ENCODE results near the gene DNAJC11.
"Not testable (repeated sequence)": the region's sequence is repeated elsewhere in the genome, so short reads cannot be mapped to it uniquely, and the experiment has no call there.

DNAJC11 gene

DNA sequence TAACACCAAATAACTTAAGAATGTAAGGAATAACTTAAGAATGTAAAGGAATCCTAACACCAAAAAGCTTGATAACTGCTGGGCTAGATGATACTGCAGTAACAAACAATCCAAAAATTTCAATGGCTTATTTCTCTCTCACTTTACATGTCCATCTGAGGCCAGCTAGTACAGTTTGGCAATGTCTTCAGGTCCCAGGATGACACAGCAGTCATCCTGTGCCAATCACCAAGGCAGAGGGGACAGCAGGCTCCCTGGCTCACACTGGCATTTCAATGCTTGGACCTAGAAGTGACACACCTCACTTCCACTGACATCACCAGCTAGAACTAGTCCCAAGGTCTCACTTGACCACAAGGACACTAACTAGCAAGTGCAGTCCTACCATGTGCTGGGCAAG lies 15.3 kb downstream of the DNAJC11 start:
- in situ Hi-C loops (cut with MboI; ENCODE audit: low sequenced_read_pairs), result no loop called here
- H3K4me1 ChIP-seq, result peaks cover 3% of the 10 kb centered on the region
- no peak for DNase-seq (ENCODE audit: low spot score in 2 of 2)
- no peak overlapping the region for H3K4me3 ChIP-seq
- H3K36me3 ChIP-seq (replicated peaks), result no peaks in the 10 kb centered on the region
- H3K27me3 ChIP-seq (ENCODE audit: low read depth), result no peaks in the 10 kb centered on the region
- H3K9me3 ChIP-seq, result no peaks in the 10 kb centered on the region

- Histone ChIP-seq H3K27me3 (ENCODE audit: low read depth) (no peaks in the 10 kb centered on the region), H3K4me1 (peaks cover 2% of the 10 kb centered on the region), H3K9me3 (no peaks in the 10 kb centered on the region), H3K4me3 (no peak overlapping the region), H3K36me3 (replicated peaks) (peaks cover 5% of the 10 kb centered on the region; the same call in 1 of the 2 replicates)
- in situ Hi-C loops (cut with MboI; ENCODE audit: low sequenced_read_pairs), result no loop called here
- no peak for DNase-seq (ENCODE audit: low spot score in 2 of 2)
Measured at GRCh38 chr1:6685381-6685780, 16.2 kb downstream of the DNAJC11 start.

- no peak for DNase-seq (ENCODE audit: low spot score in 2 of 2)
- H3K9me3 ChIP-seq, result no peaks in the 10 kb centered on the region
- no peaks in the 10 kb centered on the region for H3K27me3 ChIP-seq (ENCODE audit: low read depth)
- H3K4me1 ChIP-seq, result no peaks in the 10 kb centered on the region; the same call in none of the 2 replicates
- peaks cover 18% of the 10 kb centered on the region for H3K36me3 ChIP-seq (replicated peaks)
- no peak overlapping the region for H3K4me3 ChIP-seq
- in situ Hi-C loops (cut with MboI; ENCODE audit: low sequenced_read_pairs), result no loop called here
Measured at GRCh38 chr1:6683434-6683833, 18.2 kb downstream of the DNAJC11 start.

DNA sequence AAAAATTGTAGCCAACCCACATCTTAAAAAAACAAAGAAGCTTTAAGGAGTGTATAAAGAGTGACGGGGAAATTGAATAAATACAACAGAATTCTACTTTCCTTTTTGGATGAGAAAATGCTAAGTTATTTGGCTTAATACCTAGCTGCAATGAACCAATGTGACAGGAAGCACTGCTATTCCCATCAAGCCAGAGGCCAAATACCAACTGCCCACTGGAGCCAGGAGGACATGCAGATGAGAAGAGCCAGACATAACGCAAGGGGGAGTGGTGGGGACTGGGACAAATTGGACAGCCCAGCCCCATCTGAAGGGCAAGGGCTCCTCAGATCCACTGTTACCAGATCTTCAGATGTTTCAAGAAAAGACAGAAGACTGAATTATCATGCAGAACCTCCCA lies 25.7 kb downstream of the DNAJC11 start:
- Histone ChIP-seq H3K4me1 (no peaks in the 10 kb centered on the region), H3K27me3 (ENCODE audit: low read depth) (no peaks in the 10 kb centered on the region), H3K36me3 (replicated peaks) (peaks cover 59% of the 10 kb centered on the region), H3K9me3 (no peaks in the 10 kb centered on the region), H3K4me3 (no peak overlapping the region)
- in situ Hi-C loops (cut with MboI; ENCODE audit: low sequenced_read_pairs), result no loop called here
- no peak for DNase-seq (ENCODE audit: low spot score in 2 of 2)

- no peaks in the 10 kb centered on the region for H3K4me1 ChIP-seq
- peaks cover 57% of the 10 kb centered on the region for H3K36me3 ChIP-seq (replicated peaks)
- no peak for DNase-seq (ENCODE audit: low spot score in 2 of 2)
- in situ Hi-C loops (cut with MboI; ENCODE audit: low sequenced_read_pairs), result no loop called here
- no peaks in the 10 kb centered on the region for H3K27me3 ChIP-seq (ENCODE audit: low read depth)
- H3K4me3 ChIP-seq, result no peak overlapping the region
- H3K9me3 ChIP-seq, result no peaks in the 10 kb centered on the region
Measured at GRCh38 chr1:6674771-6675170, 26.8 kb downstream of the DNAJC11 start.

DNA sequence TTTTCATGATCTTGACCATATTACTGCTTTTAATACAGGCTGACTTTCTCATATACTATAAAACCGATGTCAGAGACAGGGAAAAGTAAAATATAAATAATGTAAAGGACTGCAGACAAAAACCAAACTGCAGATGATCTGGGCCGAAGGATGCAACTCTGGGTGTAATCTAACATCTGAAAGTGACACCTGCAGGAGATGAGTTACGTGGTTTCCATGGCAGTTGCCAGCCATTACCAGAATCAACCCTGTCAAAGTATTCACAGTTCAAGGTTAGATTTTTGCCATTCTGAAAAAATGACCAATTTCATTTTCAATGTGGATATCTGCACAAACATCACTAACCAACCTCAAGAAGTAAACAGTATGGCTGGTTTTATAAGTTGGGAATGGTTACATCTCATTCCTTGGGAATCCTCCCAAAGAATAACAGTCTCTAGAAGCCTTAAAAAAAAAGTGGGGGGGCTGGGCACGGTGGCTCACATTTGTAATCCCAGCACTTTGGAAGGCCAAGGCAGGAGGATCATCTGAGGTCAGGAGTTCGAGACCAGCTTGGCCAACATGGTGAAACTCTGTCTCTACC lies 27.7 kb downstream of the DNAJC11 start:
- in situ Hi-C loops (cut with MboI; ENCODE audit: low sequenced_read_pairs), result no loop called here
- H3K4me1 ChIP-seq, result no peaks in the 10 kb centered on the region
- H3K27me3 ChIP-seq (ENCODE audit: low read depth), result no peaks in the 10 kb centered on the region
- DNase-seq (ENCODE audit: low spot score in 2 of 2), result no peak
- H3K9me3 ChIP-seq, result no peaks in the 10 kb centered on the region
- H3K4me3 ChIP-seq, result no peak overlapping the region
- peaks cover 48% of the 10 kb centered on the region for H3K36me3 ChIP-seq (replicated peaks)

DNA sequence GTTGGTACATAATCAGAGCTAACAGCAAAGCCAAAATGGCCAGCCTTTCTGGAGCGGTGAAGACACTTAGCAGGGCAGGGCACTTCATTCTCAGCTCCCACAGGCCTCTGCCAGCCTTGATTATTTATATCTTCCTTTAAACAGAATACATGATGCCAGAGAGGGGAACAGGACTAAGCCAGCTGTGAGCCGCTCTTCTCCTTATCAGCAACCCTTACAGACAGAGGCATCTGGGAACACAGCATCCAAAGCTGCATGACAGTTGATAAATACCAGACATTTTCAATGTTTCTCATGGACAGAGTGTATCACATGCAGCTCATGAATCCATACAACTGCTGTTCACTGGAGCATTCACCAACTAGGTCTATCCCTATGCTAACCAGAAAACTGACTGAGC lies 29.1 kb downstream of the DNAJC11 start:
- Histone ChIP-seq H3K36me3 (replicated peaks) (peaks cover 45% of the 10 kb centered on the region), H3K4me1 (no peaks in the 10 kb centered on the region), H3K27me3 (ENCODE audit: low read depth) (no peaks in the 10 kb centered on the region), H3K9me3 (no peaks in the 10 kb centered on the region), H3K4me3 (no peak overlapping the region)
- in situ Hi-C loops (cut with MboI; ENCODE audit: low sequenced_read_pairs), result no loop called here
- DNase-seq (ENCODE audit: low spot score in 2 of 2), result no peak

GRCh38 chr1:6668503-6668902 lies 33.1 kb downstream of the DNAJC11 start:
- H3K36me3 ChIP-seq (replicated peaks), result peaks cover 46% of the 10 kb centered on the region
- no peaks in the 10 kb centered on the region for H3K4me1 ChIP-seq
- H3K27me3 ChIP-seq (ENCODE audit: low read depth), result no peaks in the 10 kb centered on the region
- no peak for DNase-seq (ENCODE audit: low spot score in 2 of 2)
- H3K4me3 ChIP-seq, result no peak overlapping the region
- in situ Hi-C loops (cut with MboI; ENCODE audit: low sequenced_read_pairs), result no loop called here
- no peaks in the 10 kb centered on the region for H3K9me3 ChIP-seq

GRCh38 chr1:6667139-6667538 lies 34.5 kb downstream of the DNAJC11 start:
- DNase-seq (ENCODE audit: low spot score in 2 of 2), result no peak
- Histone ChIP-seq H3K27me3 (ENCODE audit: low read depth) (no peaks in the 10 kb centered on the region), H3K9me3 (no peaks in the 10 kb centered on the region), H3K4me1 (no peaks in the 10 kb centered on the region), H3K4me3 (no peak overlapping the region), H3K36me3 (replicated peaks) (peaks cover 51% of the 10 kb centered on the region)
- in situ Hi-C loops (cut with MboI; ENCODE audit: low sequenced_read_pairs), result no loop called here

DNA sequence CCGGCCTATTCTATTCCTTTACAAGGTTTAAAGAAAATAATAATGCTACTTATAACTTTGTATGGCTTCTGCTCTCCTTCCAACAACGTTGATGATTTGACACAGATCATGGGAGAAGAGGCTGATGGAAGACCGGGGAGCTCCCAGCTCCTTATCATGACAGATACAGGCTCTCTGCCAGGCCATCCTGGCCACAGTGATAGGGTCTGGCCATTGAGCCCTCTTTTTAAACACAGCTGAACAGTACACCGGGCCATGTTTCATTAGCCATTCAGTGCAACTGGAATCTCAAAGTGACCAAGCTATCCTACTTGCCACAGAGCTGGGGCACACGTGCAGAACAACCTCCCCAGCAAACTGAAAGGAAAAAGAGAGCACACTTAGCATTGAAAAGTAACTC lies 34.9 kb downstream of the DNAJC11 start:
- in situ Hi-C loops (cut with MboI; ENCODE audit: low sequenced_read_pairs), result no loop called here
- Histone ChIP-seq H3K9me3 (no peaks in the 10 kb centered on the region), H3K27me3 (ENCODE audit: low read depth) (no peaks in the 10 kb centered on the region), H3K4me3 (no peak overlapping the region), H3K36me3 (replicated peaks) (peaks cover 47% of the 10 kb centered on the region), H3K4me1 (no peaks in the 10 kb centered on the region)
- DNase-seq (ENCODE audit: low spot score in 2 of 2), result no peak

- H3K4me1 ChIP-seq; H3K27me3 ChIP-seq (ENCODE audit: low read depth); DNase-seq (ENCODE audit: low spot score in 2 of 2); H3K9me3 ChIP-seq; H3K4me3 ChIP-seq; in situ Hi-C loops (cut with MboI; ENCODE audit: low sequenced_read_pairs): not testable (repeated sequence)
- peaks cover 42% of the 10 kb centered on the region for H3K36me3 ChIP-seq (replicated peaks)
Measured at GRCh38 chr1:6662468-6662867, 39.1 kb downstream of the DNAJC11 start.

DNA sequence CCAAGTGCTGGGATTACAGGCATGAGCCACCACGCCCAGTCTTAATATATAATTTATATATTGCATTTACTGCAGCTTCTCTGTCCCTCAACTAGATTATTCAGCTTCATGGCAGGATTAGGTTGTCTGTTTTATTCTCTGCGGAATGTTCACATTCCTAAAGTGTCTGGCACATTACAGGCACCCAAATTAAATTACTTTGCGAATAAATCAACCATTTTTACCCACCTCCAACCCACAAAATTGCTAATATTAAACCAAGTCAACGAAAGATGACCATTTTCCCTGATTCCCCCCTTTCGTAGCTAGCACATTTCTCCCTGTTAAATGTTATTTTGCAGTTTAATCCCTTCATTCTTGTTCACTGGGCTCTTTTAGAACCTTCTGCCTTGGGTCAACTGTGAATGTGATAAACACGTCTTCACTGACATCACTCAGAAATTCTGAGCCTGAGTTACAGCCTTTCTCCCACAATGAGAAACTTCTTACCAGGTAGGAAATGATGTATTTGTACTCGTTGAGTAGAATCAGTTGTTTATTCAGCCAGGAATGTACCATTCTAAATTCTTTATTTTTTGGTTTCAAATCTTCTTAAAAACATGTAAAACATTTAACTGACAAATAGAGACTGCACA lies 41.1 kb downstream of the DNAJC11 start:
- H3K27me3 ChIP-seq (ENCODE audit: low read depth), result no peaks in the 10 kb centered on the region
- no peaks in the 10 kb centered on the region for H3K9me3 ChIP-seq
- no peak for DNase-seq (ENCODE audit: low spot score in 2 of 2)
- no peaks in the 10 kb centered on the region for H3K4me1 ChIP-seq
- H3K4me3 ChIP-seq, result no peak overlapping the region
- peaks cover 28% of the 10 kb centered on the region for H3K36me3 ChIP-seq (replicated peaks)
- in situ Hi-C loops (cut with MboI; ENCODE audit: low sequenced_read_pairs), result no loop called here

GRCh38 chr1:6658359-6659060 lies 43.1 kb downstream of the DNAJC11 start:
- no peaks in the 10 kb centered on the region for H3K9me3 ChIP-seq
- H3K36me3 ChIP-seq (replicated peaks), result peaks cover 24% of the 10 kb centered on the region
- in situ Hi-C loops (cut with MboI; ENCODE audit: low sequenced_read_pairs), result no loop called here

GRCh38 chr1:6657138-6657537 lies 44.5 kb downstream of the DNAJC11 start:
- no peaks in the 10 kb centered on the region for H3K9me3 ChIP-seq
- in situ Hi-C loops (cut with MboI; ENCODE audit: low sequenced_read_pairs), result no loop called here
- DNase-seq (ENCODE audit: low spot score in 2 of 2), result no peak
- H3K36me3 ChIP-seq (replicated peaks), result peaks cover 29% of the 10 kb centered on the region
- H3K27me3 ChIP-seq (ENCODE audit: low read depth), result no peaks in the 10 kb centered on the region
- no peaks in the 10 kb centered on the region for H3K4me1 ChIP-seq
- H3K4me3 ChIP-seq, result no peak overlapping the region

More at GRCh38 chr1:6658359-6659060, 43.1 kb downstream of the DNAJC11 start:
- H3K4me3 ChIP-seq, result no peak overlapping the region
- no peaks in the 10 kb centered on the region for H3K27me3 ChIP-seq (ENCODE audit: low read depth)
- no peak for DNase-seq (ENCODE audit: low spot score in 2 of 2)
- H3K4me1 ChIP-seq, result no peaks in the 10 kb centered on the region
